Ureter (tissue), 1 donor: ENCODE results near the gene PRR15L. TPM values are rescaled to one million over a fixed set of nuclear protein-coding genes. Genes with fewer than 3 reads are reported as not detected.
"Not testable (repeated sequence)": the region's sequence is repeated elsewhere in the genome, so short reads cannot be mapped to it uniquely, and the experiment has no call there.

Source experiments
- DNase-seq: peaks from one replicate; pipeline ENCODE4 v3.0.0-alpha.2; 2020; ENCODE audit warnings: low spot score
- total RNA-seq: library from RNA; stranded (reverse); gene quantifications from one replicate; pipeline ENCODE4 v1.2.4, GENCODE V29; 2023
- donor health status: DM: yes; HTN: yes; CAD: no.

PRR15L gene
- total RNA-seq, 1 donor from 2014 or later, result 12.2 TPM

GRCh38 chr17:47988445-47988844 is 30.8 kb upstream of the PRR15L start:
- not testable (repeated sequence) for DNase-seq

GRCh38 chr17:47987240-47987835 is 29.7 kb upstream of the PRR15L start:
- no peak for DNase-seq

GRCh38 chr17:47986520-47986919 is 28.8 kb upstream of the PRR15L start:
- no peak for DNase-seq

GRCh38 chr17:47983492-47984223 is 26.0 kb upstream of the PRR15L start:
- no peak for DNase-seq

GRCh38 chr17:47982645-47983390 is 25.1 kb upstream of the PRR15L start:
- DNase-seq, result no peak

- no peak for DNase-seq
Observed at GRCh38 chr17:47982091-47982617, 24.5 kb upstream of the PRR15L start.

GRCh38 chr17:47981462-47981861 is 23.8 kb upstream of the PRR15L start:
- no peak for DNase-seq

- DNase-seq, result no peak
Observed at GRCh38 chr17:47980541-47980940, 22.9 kb upstream of the PRR15L start.

GRCh38 chr17:47978324-47978723 is 20.6 kb upstream of the PRR15L start:
- peak; percentile 59 for DNase-seq

- no peak for DNase-seq
Observed at GRCh38 chr17:47975823-47976205, 18.1 kb upstream of the PRR15L start.

- no peak for DNase-seq
Observed at GRCh38 chr17:47975189-47975822, 17.6 kb upstream of the PRR15L start.

GRCh38 chr17:47973541-47973940 is 15.9 kb upstream of the PRR15L start:
- DNase-seq, result no peak

GRCh38 chr17:47970725-47971499 is 13.2 kb upstream of the PRR15L start, which contains the start of gene CDK5RAP3:
TSS of gene CDK5RAP3 (plus strand) at chr17:47971113. CDS start at chr17:47971147, 34 bp downstream.
- peak; percentile 100 for DNase-seq

GRCh38 chr17:47969930-47970724 is 12.4 kb upstream of the PRR15L start:
- no peak for DNase-seq

- no peak for DNase-seq
Observed at GRCh38 chr17:47968836-47969235, 11.2 kb upstream of the PRR15L start.

GRCh38 chr17:47967607-47968252 is 10.0 kb upstream of the PRR15L start:
- DNase-seq, result no peak

GRCh38 chr17:47966079-47966519 is 8.4 kb upstream of the PRR15L start:
- DNase-seq, result no peak

GRCh38 chr17:47964856-47965255 is 7.2 kb upstream of the PRR15L start:
- DNase-seq, result no peak

- no peak for DNase-seq
Observed at GRCh38 chr17:47962901-47963300, 5.2 kb upstream of the PRR15L start.

GRCh38 chr17:47961406-47961805 is 3.7 kb upstream of the PRR15L start:
- no peak for DNase-seq
